ENCODE results near the gene ZNF836. TPM values are rescaled to one million over a fixed set of nuclear protein-coding genes. Genes with fewer than 3 reads are reported as not detected.
A peak's percentile ranks its signal among the peaks of the same experiment; 100 is the strongest.
"Not testable (repeated sequence)": the region's sequence is repeated elsewhere in the genome, so short reads cannot be mapped to it uniquely, and the experiment has no call there.

Gene ZNF836
- 7.0 TPM for total RNA-seq
- long read RNA-seq, partial matches to known transcripts: 0 of 1 reads
- long read RNA-seq, other reads (novel, unspliced or antisense): 1 of 1 reads

DNA sequence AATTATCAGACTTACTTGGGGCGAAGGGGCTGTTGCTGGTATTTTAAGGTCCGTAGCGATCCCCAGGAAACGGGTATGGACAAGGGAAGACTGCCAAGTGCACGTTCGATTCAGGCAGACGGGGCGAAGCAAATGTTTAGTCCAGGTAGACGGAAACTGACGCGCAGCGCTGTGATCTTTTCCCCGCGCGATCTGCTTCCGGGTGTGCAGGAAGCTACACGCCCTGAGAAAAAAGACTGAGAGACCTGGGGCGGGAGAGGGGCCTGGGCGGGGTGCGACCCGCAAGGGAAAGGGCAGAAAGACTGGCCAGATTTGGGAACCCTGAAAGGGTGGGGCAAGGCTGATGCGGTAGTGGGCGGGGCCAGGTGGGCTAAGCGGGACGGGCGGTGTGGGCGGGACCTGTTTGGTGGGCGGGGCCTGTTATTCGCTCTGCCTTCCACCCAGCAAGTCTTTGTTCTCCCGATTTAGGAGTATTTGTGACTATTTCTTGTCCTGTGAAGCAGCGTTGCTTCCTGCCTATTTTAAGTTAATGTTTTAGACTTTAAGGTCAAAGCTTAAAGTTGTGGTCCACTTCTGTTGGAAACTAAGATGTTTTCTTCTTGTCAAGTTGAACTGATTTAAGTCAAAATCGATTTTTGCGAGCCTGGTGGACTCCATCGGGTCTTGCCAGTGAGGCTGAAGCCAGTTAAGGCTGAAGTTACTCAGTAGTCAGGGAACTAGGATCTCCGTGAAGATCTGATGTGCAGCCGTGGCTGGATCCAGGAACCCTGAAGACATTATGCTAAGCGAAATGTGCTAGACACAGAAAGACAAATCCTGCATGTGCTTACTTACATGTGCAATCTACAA is at the start of gene ZNF836:
Gene ZNF836, minus strand, starts transcription at position 301 of the 849 bp plus-strand sequence. CDS start 3,549 bp downstream, outside the sequence.
- intact Hi-C loops (cut with DNase I): no loop called here
- ATAC-seq (ENCODE audit: poor library complexity) (peak; percentile 99), DNase-seq (peak; percentile 94)

GRCh38 chr19:52221031-52221430 is 49.6 kb upstream of the ZNF836 start:
- DNase-seq (no peak), ATAC-seq (ENCODE audit: poor library complexity) (no peak)
- intact Hi-C loops (cut with DNase I): no loop called here

- intact Hi-C loops (cut with DNase I): no loop called here
- DNase-seq: no peak
- no peak for ATAC-seq (ENCODE audit: poor library complexity)
These were observed 48.2 kb upstream of the ZNF836 start for GRCh38 chr19:52219611-52220010.

- DNase-seq (no peak), ATAC-seq (ENCODE audit: poor library complexity) (no peak)
- intact Hi-C loops (cut with DNase I): no loop called here
These were observed 46.2 kb upstream of the ZNF836 start for GRCh38 chr19:52217576-52217975.

- ATAC-seq (ENCODE audit: poor library complexity) (no peak), DNase-seq (no peak)
- intact Hi-C loops (cut with DNase I): no loop called here
These were observed 45.0 kb upstream of the ZNF836 start for GRCh38 chr19:52216401-52216800.

GRCh38 chr19:52214241-52214640 is 42.8 kb upstream of the ZNF836 start:
- ATAC-seq (ENCODE audit: poor library complexity) (no peak), DNase-seq (no peak)
- intact Hi-C loops (cut with DNase I): no loop called here

GRCh38 chr19:52212572-52213255 is 41.3 kb upstream of the ZNF836 start:
- ATAC-seq (ENCODE audit: poor library complexity): no peak
- intact Hi-C loops (cut with DNase I): no loop called here
- no peak for DNase-seq

GRCh38 chr19:52211926-52212571 is 40.6 kb upstream of the ZNF836 start:
- intact Hi-C loops (cut with DNase I): no loop called here
- ATAC-seq (ENCODE audit: poor library complexity) (no peak), DNase-seq (no peak)

- intact Hi-C loops (cut with DNase I): no loop called here
- ATAC-seq (ENCODE audit: poor library complexity): no peak
- no peak for DNase-seq
These were observed 39.8 kb upstream of the ZNF836 start for GRCh38 chr19:52211203-52211602.

DNA sequence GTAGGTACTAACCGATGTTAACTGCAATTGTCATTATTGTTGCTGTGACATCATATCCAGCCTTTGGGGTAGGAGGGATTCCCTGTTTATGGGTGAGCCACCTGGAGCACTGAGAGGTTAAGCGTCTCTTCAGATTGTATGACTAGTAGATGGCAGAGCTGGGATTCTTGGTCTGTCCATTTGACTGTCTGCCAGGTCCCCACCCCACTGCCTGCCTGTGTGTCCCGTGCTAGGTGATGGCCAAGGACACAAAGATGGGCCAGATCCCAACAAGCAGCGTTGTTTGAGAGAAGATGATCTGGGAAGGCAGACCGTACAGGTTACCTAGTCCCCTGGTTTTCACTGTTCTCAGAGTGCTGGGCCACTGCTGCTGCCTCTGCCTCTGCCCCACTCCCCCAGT is 35.1 kb upstream of the ZNF836 start:
- DNase-seq (peak; percentile 58), ATAC-seq (ENCODE audit: poor library complexity) (peak; percentile 63)
- intact Hi-C loops (cut with DNase I): no loop called here

DNA sequence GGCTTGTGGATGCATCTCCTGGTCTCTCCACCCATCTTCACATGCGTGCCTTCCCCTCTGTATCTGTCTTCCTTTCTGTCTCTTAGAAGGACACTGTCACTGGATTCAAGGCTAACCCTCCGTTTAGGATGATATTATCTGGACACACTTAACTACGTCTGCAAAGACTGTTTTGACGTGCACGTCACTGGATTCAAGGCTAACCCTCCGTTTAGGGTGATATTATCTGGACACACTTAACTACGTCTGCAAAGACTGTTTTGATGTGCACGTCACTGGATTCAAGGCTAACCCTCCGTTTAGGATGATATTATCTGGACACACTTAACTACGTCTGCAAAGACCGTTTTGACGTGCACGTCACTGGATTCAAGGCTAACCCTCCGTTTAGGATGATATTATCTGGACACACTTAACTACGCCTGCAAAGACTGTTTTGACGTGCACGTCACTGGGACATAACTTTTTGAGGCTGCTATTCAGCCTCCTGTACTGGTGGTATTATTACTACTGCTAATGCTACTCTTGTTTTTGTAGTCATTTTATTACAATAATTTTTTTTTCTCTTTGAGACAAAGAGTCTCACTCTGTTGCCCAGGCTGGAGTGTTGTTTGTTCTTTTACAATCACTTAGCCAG is 29.5 kb upstream of the ZNF836 start:
- ATAC-seq (ENCODE audit: poor library complexity): peak; percentile 8
- intact Hi-C loops (cut with DNase I); DNase-seq: not testable (repeated sequence)

- ATAC-seq (ENCODE audit: poor library complexity) (peak; percentile 88), DNase-seq (no peak)
- intact Hi-C loops (cut with DNase I): no loop called here
These were observed 28.6 kb upstream of the ZNF836 start for GRCh38 chr19:52200044-52200443.

GRCh38 chr19:52198678-52199077 is 27.3 kb upstream of the ZNF836 start:
- ATAC-seq (ENCODE audit: poor library complexity) (no peak), DNase-seq (no peak)
- intact Hi-C loops (cut with DNase I): no loop called here

DNA sequence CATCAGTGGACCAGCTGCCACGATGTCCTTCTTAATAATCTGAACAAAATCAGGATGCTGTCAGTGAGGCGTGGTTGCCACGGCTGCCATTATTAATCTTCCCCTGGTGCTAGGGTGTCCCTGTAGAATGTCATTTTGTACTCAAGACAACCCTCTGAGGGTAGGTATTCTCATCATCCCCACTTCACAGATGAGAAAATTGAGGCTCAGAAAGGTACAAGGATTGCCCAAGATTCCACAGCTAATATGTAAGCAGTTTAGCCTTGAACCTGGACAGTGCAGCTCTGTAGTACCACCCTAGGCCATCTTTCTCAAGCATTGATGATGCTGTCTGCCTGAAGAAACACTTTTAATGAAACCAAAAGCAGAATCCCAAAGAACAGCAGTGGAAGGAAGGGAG is 26.5 kb upstream of the ZNF836 start:
- ATAC-seq (ENCODE audit: poor library complexity): no peak
- DNase-seq: no peak
- intact Hi-C loops (cut with DNase I): no loop called here

DNA sequence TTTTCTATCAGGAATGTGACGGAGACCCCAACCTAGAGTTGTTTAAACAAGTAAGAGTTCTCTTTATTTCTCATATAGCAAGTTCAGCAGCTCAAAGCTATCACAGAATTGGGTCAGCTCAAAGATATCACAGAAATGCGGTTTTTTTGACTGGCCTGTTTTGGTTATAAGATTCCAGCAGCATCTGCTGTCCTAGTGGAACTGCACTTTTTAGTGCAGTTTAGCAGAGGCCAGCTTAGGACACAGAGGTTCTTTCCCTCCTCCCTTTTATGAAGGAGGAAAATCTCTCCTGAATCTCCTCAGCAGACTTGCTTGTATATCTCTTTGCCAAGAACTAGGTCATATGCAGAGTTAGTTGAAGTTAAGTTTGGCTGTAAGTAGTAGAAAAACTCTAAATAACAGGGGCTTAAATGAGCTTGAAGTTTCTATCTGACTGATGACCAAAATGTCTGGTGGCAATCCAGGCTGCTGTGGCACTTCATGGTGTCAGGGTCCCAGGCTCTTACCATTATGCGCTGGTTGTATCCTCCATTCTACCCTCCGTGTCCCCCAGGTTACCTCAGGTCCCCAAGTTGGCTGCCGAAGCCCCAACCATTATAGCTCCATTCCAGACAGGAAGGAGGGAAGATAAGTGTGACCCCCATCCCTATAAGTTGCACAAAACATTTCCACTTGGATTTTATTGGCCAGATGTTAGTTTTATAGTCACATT is 25.0 kb upstream of the ZNF836 start:
- no peak for DNase-seq
- intact Hi-C loops (cut with DNase I): no loop called here

GRCh38 chr19:52191951-52192350 is 20.5 kb upstream of the ZNF836 start:
- ATAC-seq (ENCODE audit: poor library complexity) (peak; percentile 7), DNase-seq (no peak)
- intact Hi-C loops (cut with DNase I): no loop called here

More for the DNA sequence above, 25.0 kb upstream of the ZNF836 start:
- no peak for ATAC-seq (ENCODE audit: poor library complexity)

GRCh38 chr19:52191389-52191788 is 20.0 kb upstream of the ZNF836 start:
- DNase-seq (no peak), ATAC-seq (ENCODE audit: poor library complexity) (no peak)
- intact Hi-C loops (cut with DNase I): no loop called here

- ATAC-seq (ENCODE audit: poor library complexity) (peak; percentile 0), DNase-seq (peak; percentile 55)
- intact Hi-C loops (cut with DNase I): no loop called here
These were observed 19.3 kb upstream of the ZNF836 start for GRCh38 chr19:52190487-52191293.
